OCI-LY3 (cell line): ENCODE data around the gene PSMA5.

Experiments
- EZH2phosphoT487 ChIP-seq: fragments of 200-600 bp; shearing (Covaris generic); IDR thresholded peaks from 2 replicates; pipeline ENCODE4 v1.6.1; 2018; ENCODE audit warnings: antibody characterized with exemption, mixed run types, low read depth
- TF ChIP-seq, protein P1 (sequence below): fragments of 200-600, 300-600 bp; sonication (generic); IDR thresholded peaks from 2 replicates; pipeline ENCODE4 v1.5.1; 2014; ENCODE audit warnings: antibody characterized with exemption, low read length, low read depth

DNA sequence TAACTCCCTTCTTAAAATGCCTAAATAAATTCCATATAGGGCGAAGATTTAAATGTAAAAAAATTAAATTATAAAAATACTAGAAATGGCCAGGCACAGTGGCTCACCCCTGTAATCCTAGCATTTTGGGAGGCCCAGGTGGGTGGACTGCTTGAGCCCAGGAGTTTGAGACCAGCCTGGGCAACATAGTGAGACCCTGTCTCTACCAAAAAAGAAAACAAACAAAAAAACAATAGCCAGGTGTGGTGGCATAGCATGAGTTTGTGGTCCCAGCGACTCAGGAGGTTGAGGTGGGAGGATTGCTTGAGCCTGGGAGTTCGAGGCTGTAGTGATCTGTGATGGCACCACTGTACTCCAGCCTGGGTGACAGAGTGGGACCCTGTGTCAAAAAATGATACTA, 46.3 kb downstream of the PSMA5 start:
- no peak for TF ChIP-seq EZH2phosphoT487
- TF ChIP-seq, protein P1, sequence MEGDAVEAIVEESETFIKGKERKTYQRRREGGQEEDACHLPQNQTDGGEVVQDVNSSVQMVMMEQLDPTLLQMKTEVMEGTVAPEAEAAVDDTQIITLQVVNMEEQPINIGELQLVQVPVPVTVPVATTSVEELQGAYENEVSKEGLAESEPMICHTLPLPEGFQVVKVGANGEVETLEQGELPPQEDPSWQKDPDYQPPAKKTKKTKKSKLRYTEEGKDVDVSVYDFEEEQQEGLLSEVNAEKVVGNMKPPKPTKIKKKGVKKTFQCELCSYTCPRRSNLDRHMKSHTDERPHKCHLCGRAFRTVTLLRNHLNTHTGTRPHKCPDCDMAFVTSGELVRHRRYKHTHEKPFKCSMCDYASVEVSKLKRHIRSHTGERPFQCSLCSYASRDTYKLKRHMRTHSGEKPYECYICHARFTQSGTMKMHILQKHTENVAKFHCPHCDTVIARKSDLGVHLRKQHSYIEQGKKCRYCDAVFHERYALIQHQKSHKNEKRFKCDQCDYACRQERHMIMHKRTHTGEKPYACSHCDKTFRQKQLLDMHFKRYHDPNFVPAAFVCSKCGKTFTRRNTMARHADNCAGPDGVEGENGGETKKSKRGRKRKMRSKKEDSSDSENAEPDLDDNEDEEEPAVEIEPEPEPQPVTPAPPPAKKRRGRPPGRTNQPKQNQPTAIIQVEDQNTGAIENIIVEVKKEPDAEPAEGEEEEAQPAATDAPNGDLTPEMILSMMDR: no peak
